ENCODE results near the gene EDAR. TPM values are rescaled to one million over a fixed set of nuclear protein-coding genes. Genes with fewer than 3 reads are reported as not detected.

Gene EDAR
- total and polyA plus RNA-seq, 7 donors = 0.01 TPM; not detected in 6

- H3K4me3 ChIP-seq = no peak overlapping the region
- DNase-seq (no peak), ATAC-seq (no peak)
- H3K36me3 ChIP-seq (ENCODE audit: insufficient read depth in 1 of 2, low read depth in 1 of 2) = no peaks in the 10 kb centered on the region
- intact Hi-C loops (cut with DNase I) = no loop called here
- no peak overlapping the region for H3K27ac ChIP-seq
- no peaks in the 10 kb centered on the region for H3K4me1 ChIP-seq
- 93 to 94% (median 93%) methylated on average over 14 of the region's 14 CpGs for WGBS, 3 donors
- H3K27me3 ChIP-seq (ENCODE audit: insufficient read depth in 3 of 3, low read length in 2 of 3) = peaks cover 0 to 9% (median 0%) of the 10 kb centered on the region in 3 donors
- TF ChIP-seq, protein P1, sequence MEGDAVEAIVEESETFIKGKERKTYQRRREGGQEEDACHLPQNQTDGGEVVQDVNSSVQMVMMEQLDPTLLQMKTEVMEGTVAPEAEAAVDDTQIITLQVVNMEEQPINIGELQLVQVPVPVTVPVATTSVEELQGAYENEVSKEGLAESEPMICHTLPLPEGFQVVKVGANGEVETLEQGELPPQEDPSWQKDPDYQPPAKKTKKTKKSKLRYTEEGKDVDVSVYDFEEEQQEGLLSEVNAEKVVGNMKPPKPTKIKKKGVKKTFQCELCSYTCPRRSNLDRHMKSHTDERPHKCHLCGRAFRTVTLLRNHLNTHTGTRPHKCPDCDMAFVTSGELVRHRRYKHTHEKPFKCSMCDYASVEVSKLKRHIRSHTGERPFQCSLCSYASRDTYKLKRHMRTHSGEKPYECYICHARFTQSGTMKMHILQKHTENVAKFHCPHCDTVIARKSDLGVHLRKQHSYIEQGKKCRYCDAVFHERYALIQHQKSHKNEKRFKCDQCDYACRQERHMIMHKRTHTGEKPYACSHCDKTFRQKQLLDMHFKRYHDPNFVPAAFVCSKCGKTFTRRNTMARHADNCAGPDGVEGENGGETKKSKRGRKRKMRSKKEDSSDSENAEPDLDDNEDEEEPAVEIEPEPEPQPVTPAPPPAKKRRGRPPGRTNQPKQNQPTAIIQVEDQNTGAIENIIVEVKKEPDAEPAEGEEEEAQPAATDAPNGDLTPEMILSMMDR (IDR thresholded peaks at IDR 0.05) = no peak
- no peaks in the 10 kb centered on the region for H3K9me3 ChIP-seq
These were observed 70.1 kb downstream of the EDAR start for GRCh38 chr2:108918941-108919341.

GRCh38 chr2:108918156-108918874, 70.7 kb downstream of the EDAR start:
- Histone ChIP-seq H3K4me1 (no peaks in the 10 kb centered on the region), H3K4me3 (no peak overlapping the region), H3K27ac (no peak overlapping the region), H3K36me3 (ENCODE audit: insufficient read depth in 1 of 2, low read depth in 1 of 2) (no peaks in the 10 kb centered on the region), H3K9me3 (no peaks in the 10 kb centered on the region), H3K27me3 (ENCODE audit: insufficient read depth in 3 of 3, low read length in 2 of 3) (peaks cover 0 to 9% (median 0%) of the 10 kb centered on the region in 3 donors)
- DNase-seq (no peak), ATAC-seq (no peak)
- WGBS, 3 donors = 92 to 95% (median 93%) methylated on average over 15 of the region's 15 CpGs
- TF ChIP-seq, protein P1 (IDR thresholded peaks at IDR 0.05) = no peak
- intact Hi-C loops (cut with DNase I) = no loop called here

GRCh38 chr2:108917526-108917925, 71.5 kb downstream of the EDAR start:
- ATAC-seq (no peak), DNase-seq (no peak)
- intact Hi-C loops (cut with DNase I) = no loop called here
- Histone ChIP-seq H3K27ac (no peak overlapping the region), H3K4me1 (no peaks in the 10 kb centered on the region), H3K36me3 (ENCODE audit: insufficient read depth in 1 of 2, low read depth in 1 of 2) (no peaks in the 10 kb centered on the region), H3K27me3 (ENCODE audit: insufficient read depth in 3 of 3, low read length in 2 of 3) (peaks cover 0 to 9% (median 0%) of the 10 kb centered on the region in 3 donors), H3K9me3 (no peaks in the 10 kb centered on the region), H3K4me3 (no peak overlapping the region)
- TF ChIP-seq, protein P1 (IDR thresholded peaks at IDR 0.05) = no peak
- WGBS, 3 donors = 67 to 78% (median 73%) methylated on average over 5 of the region's 5 CpGs

- Histone ChIP-seq H3K4me3 (no peak overlapping the region), H3K4me1 (no peaks in the 10 kb centered on the region), H3K36me3 (ENCODE audit: insufficient read depth in 1 of 2, low read depth in 1 of 2) (no peaks in the 10 kb centered on the region), H3K27ac (no peak overlapping the region), H3K9me3 (no peaks in the 10 kb centered on the region), H3K27me3 (ENCODE audit: insufficient read depth in 3 of 3, low read length in 2 of 3) (peaks cover 0 to 9% (median 0%) of the 10 kb centered on the region in 3 donors)
- 27 to 34% (median 34%) methylated on average over 14 of the region's 14 CpGs for WGBS, 3 donors
- DNase-seq (no peak), ATAC-seq (no peak)
- TF ChIP-seq, protein P1 (IDR thresholded peaks at IDR 0.05) = no peak
- intact Hi-C loops (cut with DNase I) = no loop called here
These were observed 72.1 kb downstream of the EDAR start for GRCh38 chr2:108916796-108917421.
